ENCODE measurements around the gene GPRC5D. TPM values are rescaled to one million over a fixed set of nuclear protein-coding genes. Genes with fewer than 3 reads are reported as not detected.

GPRC5D gene
- total and polyA plus RNA-seq, 12 donors, result 0.04 TPM; not detected in 11

DNA sequence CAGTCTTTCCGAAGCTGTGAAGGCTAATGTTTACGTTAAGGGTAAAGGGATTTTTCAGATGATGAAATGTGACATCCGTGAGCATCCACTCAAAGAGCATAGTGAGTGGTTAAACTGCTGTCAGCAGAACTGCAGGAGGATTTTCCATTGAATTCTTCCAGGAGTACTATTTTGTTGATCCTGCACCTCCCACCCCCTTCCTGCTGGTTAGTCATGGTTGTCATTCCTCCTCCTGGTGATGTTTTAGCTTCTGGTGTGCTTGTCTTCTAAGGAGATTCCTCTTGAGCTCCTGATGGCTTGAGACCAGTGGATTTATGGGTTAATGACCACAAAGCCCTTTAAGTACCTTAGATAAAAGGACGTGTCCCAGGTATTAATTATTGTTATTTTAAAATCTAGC is 2.4 kb upstream of the GPRC5D start:
- 84 to 87% methylated on average over 4 of the region's 4 CpGs for WGBS, 2 donors
- intact Hi-C loops (cut with DNase I), result no loop called here
- TF ChIP-seq, protein P1, sequence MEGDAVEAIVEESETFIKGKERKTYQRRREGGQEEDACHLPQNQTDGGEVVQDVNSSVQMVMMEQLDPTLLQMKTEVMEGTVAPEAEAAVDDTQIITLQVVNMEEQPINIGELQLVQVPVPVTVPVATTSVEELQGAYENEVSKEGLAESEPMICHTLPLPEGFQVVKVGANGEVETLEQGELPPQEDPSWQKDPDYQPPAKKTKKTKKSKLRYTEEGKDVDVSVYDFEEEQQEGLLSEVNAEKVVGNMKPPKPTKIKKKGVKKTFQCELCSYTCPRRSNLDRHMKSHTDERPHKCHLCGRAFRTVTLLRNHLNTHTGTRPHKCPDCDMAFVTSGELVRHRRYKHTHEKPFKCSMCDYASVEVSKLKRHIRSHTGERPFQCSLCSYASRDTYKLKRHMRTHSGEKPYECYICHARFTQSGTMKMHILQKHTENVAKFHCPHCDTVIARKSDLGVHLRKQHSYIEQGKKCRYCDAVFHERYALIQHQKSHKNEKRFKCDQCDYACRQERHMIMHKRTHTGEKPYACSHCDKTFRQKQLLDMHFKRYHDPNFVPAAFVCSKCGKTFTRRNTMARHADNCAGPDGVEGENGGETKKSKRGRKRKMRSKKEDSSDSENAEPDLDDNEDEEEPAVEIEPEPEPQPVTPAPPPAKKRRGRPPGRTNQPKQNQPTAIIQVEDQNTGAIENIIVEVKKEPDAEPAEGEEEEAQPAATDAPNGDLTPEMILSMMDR (IDR thresholded peaks at IDR 0.05), result no peak
- H3K4me1 ChIP-seq, result no peaks in the 10 kb centered on the region
- no peak for DNase-seq
- H3K4me3 ChIP-seq, result no peak overlapping the region
- no peak for ATAC-seq
- no peaks in the 10 kb centered on the region for H3K36me3 ChIP-seq
- H3K9me3 ChIP-seq, result no peaks in the 10 kb centered on the region
- no peak overlapping the region for H3K27ac ChIP-seq
- no peaks in the 10 kb centered on the region for H3K27me3 ChIP-seq

DNA sequence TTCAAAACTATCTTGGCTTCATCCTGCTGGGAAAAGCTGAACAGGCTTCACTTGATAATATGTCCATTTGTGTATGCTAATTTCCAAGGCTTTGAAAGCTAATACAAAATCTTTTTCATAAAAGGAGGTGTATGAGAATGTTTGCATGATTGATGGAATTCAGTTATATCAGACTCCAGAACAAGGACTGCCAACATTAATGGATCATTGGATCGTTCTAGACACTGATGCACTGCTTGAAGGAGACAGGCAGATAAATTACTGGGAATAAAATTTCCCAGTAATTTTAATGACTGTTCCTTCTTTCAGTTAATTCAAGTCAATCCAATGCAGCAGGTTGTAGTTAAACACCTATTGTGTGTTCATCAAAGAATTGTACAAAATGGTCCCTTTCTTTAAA is 466 bp downstream of the GPRC5D start:
- H3K9me3 ChIP-seq, result no peaks in the 10 kb centered on the region
- TF ChIP-seq, protein P1 (IDR thresholded peaks at IDR 0.05), result no peak
- ATAC-seq (no peak), DNase-seq (no peak)
- no peaks in the 10 kb centered on the region for H3K27me3 ChIP-seq
- no peak overlapping the region for H3K27ac ChIP-seq
- WGBS, 2 donors, result 91 to 96% methylated on average over 1 of the region's 1 CpG
- intact Hi-C loops (cut with DNase I), result no loop called here
- no peaks in the 10 kb centered on the region for H3K4me1 ChIP-seq
- no peaks in the 10 kb centered on the region for H3K36me3 ChIP-seq
- no peak overlapping the region for H3K4me3 ChIP-seq

DNA sequence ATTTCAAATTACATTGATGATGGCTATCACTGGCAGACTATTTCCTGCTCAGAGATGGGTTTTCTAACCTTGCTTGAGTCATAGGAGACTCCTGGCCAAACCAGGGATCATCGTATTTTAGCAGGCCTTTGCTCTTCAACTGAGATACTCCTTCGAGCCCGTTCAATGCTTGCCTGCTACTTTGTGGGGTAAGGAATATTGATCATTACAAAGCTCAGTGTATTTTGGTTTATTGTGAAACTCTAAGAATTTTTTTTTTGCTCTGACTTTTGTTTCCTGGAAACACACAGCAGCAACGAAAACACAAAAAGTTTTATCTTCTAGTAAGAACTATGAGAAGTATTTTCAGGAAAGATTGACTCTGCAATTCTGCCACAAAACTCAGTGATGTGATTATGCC is 4.1 kb downstream of the GPRC5D start:
- TF ChIP-seq, protein P1 (IDR thresholded peaks at IDR 0.05), result no peak
- 83 to 85% methylated on average over 4 of the region's 4 CpGs for WGBS, 2 donors
- Histone ChIP-seq H3K27ac (no peak overlapping the region), H3K4me1 (no peaks in the 10 kb centered on the region), H3K4me3 (no peak overlapping the region), H3K36me3 (no peaks in the 10 kb centered on the region), H3K27me3 (no peaks in the 10 kb centered on the region), H3K9me3 (no peaks in the 10 kb centered on the region)
- no peak for DNase-seq
- no peak for ATAC-seq
- intact Hi-C loops (cut with DNase I), result no loop called here

DNA sequence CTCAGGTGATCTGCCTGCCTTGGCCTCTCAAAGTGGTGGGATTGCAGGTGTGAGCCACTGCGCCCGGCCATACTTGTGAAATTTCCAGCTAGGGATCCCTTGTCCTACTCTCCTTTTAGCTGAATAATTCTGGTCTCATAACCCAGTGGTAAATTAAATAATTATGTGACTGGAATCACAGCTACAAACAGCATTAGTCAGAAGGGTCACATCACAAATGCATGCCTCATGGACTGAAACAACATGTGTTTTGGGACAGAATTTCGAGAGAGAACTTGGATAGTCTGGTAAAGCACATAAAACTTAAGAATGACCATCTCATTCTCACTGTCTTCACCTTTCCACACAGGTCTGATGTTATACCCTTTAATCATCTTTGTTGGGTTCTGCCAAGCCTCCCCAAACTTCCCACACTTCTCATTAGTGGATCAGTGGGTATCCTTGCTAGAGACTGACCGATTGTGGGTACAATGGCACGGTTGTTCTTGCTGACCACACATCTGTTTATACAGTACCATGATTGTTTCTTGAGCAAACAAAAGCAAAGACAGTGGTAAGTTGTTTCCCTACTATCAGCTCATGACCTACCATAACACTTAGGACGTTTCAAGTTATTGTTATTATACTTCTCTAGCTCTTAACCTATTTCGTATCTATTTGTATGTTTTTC is 5.1 kb downstream of the GPRC5D start:
- Histone ChIP-seq H3K9me3 (no peaks in the 10 kb centered on the region), H3K27ac (no peak overlapping the region), H3K4me1 (no peaks in the 10 kb centered on the region), H3K4me3 (no peak overlapping the region), H3K36me3 (no peaks in the 10 kb centered on the region), H3K27me3 (no peaks in the 10 kb centered on the region)
- ATAC-seq (no peak), DNase-seq (no peak)
- TF ChIP-seq, protein P1 (IDR thresholded peaks at IDR 0.05), result no peak
- intact Hi-C loops (cut with DNase I), result no loop called here
- WGBS, 2 donors, result 88 to 90% methylated on average over 7 of the region's 7 CpGs

Measured in heart right ventricle (tissue), 16 donors.